PC-9 (cell line): ENCODE results near the gene ZNF780A.

Source experiments
- CTCF ChIP-seq: fragments of 200-600 bp; sonication (generic); conservative IDR thresholded peaks from 2 replicates; pipeline ENCODE4 v1.6.1; 2017; ENCODE audit warnings: mixed run types, antibody characterized with exemption, mild to moderate bottlenecking, moderate library complexity
- EZH2 ChIP-seq: fragments of 200-600 bp; sonication (generic); IDR thresholded peaks from 2 replicates; pipeline ENCODE4 v1.8.0; 2017; ENCODE audit warnings: antibody characterized with exemption, low read depth

GRCh38 chr19:40078377-40078776 lies 12.4 kb downstream of the ZNF780A start:
- no peak for TF ChIP-seq CTCF
- no peak for TF ChIP-seq EZH2
